Measurements from ENCODE around the gene RNF213.
"Not testable (repeated sequence)": the region's sequence is repeated elsewhere in the genome, so short reads cannot be mapped to it uniquely, and the experiment has no call there.

Gene RNF213

DNA sequence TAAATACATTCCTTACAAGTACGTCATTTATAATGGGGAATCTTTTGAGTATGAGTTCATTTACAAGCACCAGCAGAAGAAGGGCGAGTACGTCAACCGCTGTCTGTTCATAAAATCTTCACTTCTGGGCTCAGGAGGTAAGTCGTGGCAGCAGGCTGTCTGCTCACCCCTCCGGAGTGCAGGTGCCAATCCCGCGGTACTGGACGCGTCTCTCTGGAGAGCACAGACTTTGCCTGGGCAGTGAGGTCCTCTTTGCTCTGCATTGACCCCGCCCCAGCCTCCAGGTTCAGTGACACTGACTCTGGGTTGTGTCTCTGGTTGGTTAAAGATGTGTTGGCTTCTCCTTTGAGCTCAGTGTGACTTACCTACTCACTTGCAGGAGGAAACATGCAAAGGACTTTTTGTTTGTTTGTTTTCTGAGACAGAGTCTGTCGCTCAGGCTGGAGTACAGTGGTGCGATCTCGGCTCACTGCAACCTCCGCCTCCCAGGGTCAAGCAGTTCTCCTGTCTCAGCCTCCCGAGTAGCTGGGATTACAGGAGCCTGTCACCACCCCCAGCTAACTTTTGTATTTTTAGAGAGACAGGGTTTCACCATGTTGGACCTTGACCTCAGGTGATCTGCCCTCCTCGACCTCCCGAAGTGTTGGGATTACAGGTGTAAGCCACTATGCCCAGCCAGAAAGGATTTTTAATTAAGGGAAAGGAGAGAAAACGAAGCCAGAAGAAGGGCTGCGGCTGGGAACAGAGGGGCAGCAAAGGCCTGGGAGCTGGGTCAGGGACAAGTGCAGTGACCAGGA, 31.2 kb downstream of the RNF213 start:
- in situ Hi-C loops (cut with MboI; ENCODE audit: low sequenced_read_pairs) = no loop called here

DNA sequence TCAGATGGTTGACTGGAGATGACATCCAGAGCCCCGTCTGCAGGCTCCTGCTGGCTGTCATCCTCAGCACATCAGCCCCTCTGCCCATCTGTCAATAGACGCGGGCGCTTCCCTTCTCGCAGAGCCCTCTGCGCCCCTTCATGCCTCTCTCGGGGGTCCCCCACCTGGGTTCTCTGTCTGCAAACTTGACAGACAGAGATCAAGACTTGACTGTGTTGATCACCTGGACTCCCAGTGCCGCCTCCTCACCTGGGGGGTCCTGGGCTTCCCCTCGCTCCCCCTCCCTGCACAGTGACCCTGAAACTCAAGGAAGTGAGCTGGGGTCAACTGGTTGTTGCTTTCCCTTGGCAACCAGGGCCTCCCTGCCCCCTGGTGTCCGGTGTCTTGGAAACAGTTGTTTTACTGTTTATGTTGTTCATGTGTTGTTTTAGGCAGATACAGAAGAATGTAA, 31.9 kb downstream of the RNF213 start:
- in situ Hi-C loops (cut with MboI; ENCODE audit: low sequenced_read_pairs) = no loop called here

DNA sequence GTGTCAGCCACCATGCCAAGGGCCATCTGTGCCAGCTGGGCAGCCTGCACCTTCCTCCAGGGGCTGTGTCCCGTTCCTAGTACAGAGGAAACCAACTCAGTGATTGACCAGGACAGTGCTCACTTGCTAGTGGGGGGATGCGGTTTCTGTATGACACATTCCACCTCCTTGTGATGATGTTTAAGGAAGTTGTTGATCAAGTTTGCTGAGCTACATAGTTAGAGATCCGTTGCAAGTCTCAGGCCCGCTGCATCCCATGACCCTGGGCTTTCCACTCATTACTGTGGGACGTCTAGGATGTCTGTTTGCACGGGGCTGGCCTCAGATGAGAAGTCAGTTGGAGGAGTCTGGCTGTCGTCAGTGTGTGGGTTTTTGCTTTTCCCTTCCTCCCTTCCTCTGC, 33.6 kb downstream of the RNF213 start:
- in situ Hi-C loops (cut with MboI; ENCODE audit: low sequenced_read_pairs) = no loop called here

DNA sequence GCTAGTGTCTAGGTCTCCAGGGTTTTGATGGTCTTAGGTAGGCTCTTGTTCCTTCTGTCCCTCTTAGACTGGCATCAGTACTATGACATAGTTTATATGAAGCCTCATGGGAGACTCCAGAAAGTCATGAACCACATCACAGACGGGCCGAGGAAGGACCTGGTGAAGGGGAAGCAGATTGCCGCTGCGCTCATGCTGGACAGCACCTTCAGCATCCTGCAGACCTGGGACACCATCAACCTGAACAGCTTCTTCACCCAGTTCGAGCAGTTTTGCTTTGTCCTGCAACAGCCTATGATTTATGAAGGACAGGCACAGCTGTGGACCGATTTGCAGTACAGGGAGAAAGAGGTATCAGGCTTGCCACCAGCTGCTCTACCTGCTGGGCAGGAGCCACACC, 34.0 kb downstream of the RNF213 start:
- in situ Hi-C loops (cut with MboI; ENCODE audit: low sequenced_read_pairs) = no loop called here

DNA sequence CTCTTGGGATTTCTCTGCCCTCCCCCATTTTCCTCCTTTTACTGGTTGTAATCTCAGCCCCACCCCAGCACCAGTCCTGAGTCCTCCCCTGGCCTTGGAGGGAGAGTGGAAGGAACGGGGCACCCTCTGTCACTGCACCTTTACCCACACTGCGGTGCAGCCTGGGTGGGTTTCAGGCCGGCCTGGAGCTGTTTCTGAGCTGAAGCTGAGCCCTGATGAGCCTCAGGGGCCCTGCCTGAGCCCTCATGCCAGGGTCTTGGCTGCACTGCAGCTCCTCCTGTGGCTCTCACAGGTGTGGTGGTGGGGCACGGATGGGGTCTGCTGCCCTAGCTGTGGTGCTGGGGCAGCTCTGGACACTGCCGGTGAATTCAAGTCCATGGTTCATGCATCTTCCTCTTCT, 34.5 kb downstream of the RNF213 start:
- in situ Hi-C loops (cut with MboI; ENCODE audit: low sequenced_read_pairs) = no loop called here

DNA sequence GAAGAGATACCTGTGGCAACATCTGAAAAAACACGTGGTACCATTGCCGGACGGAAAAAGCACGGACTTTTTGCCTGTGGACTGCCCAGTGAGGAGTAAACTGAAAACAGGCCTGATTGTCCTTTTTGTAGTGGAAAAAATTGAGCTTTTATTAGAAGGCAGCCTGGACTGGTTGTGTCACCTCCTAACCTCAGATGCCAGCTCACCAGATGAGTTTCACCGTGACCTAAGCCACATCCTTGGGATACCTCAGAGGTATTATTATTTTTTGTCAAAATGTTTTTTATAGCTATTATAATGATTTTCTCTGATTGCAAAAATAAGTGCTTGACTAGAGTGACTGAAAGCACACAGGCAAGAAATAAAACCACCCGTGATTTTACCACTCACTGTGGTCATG, 34.9 kb downstream of the RNF213 start:
- in situ Hi-C loops (cut with MboI; ENCODE audit: low sequenced_read_pairs) = no loop called here

DNA sequence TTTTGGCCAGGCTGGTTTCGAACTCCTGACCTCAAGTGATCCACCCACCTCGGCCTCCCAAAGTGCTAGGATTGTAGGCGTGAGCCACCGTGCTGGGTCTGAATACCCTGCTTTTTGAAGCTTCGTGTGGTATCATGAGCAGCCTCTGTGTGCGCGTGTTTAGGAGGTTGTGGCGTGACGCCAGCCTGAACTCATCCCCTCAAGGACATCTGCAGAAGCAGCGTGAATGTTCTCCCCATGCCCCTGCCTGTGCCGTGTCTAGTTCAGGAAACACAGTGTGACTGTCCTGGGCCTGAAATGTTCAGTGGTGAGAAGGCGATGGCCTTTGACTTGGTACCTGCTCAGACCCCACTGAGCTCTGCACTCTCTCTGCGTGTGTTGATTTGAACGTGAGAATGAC, 35.6 kb downstream of the RNF213 start:
- in situ Hi-C loops (cut with MboI; ENCODE audit: low sequenced_read_pairs) = no loop called here

DNA sequence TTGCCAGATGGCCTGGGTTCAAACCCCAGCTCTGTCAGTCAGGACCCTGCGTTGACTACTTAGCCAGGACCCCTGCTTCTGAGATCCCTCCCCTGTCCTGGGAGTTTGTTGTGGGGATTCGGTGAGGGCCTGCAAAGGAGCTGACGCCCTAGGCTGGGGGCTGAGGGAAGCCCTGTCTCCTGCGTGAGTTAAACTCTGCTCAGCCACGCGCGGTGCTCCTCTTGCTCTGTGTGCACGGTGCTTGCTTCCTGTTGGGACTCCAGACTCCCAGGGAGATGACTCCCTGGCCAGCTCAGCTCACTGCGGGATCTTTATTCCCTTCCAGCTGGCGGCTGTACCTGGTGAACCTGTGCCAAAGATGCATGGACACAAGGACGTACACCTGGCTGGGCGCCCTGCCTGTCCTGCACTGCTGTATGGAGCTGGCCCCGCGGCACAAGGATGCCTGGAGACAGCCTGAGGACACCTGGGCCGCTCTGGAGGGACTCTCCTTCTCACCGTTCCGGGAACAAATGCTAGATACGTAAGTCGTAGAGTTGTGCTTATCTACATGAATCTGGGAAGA, 37.4 kb downstream of the RNF213 start:
- in situ Hi-C loops (cut with MboI; ENCODE audit: low sequenced_read_pairs) = no loop called here

DNA sequence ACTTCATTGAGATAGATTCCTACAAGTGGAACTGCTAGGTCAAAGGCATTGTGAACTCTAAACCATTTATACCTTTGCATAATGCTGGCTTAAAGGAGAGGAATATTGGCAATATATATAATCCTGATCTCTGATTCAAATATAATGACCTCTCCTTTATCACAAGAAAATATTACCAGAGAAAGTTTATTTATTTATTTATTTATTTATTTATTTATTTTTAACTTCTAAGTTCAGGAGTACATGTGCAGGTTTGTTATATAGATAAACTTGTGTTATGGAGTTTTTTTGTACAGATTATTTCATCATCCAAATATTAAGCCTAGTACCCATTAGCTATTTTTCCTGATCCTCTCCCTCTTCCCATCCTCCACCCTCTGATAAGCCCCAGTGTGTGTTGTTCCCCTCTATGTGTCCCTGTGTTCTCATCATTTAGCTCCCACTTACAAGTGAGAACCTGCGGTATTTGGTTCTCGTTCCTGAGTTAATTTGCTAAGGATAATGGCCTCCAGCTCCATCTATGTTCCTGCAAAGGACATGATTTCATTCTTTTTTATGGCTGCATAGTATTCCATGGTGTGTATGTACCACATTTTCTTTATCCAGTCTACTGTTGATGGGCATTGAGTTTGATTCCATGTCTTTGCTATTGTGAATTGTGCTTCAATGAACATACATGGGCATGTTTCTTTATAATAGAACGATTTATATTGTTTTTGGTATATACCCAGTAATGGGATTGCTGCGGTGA, 38.9 kb downstream of the RNF213 start:
- in situ Hi-C loops (cut with MboI; ENCODE audit: low sequenced_read_pairs) = not testable (repeated sequence)

DNA sequence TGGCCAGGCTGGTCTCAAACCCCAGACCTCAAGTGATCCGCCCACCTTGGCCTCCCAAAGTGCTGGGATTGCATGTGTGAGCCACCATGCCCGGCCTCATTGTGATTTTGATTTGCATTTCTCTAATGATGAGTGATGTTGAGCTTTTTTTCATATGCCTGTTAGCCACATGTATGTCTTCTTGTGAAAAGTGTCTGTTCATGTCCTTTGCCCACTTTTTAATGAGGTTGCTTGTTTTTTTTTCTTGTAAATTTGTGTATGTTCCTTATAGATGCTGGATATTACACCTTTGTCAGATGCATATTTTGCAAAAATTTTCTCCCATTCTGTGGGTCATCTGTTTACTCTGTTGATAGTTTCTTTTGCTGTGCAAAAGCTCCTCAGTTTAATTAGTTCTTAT, 40.1 kb downstream of the RNF213 start:
- in situ Hi-C loops (cut with MboI; ENCODE audit: low sequenced_read_pairs) = not testable (repeated sequence)

DNA sequence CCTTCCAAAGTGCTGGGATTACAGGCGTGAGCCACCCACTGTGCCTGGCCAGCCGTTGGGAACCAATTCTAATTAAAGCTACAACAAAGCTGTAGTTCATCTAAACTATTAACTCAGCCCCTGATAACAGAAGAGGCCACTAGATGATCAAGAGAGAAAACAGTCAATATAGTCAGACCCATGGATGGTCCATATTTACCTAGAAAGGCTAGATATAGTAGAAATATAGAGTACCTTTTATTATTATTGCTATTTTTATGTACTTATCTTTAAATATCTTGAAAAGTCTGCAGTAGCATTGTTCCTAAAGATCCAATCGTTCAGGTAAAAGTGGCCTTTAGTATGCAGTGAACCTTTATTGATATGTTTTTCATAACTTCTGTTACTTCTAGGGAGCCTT, 43.2 kb downstream of the RNF213 start:
- in situ Hi-C loops (cut with MboI; ENCODE audit: low sequenced_read_pairs) = no loop called here

DNA sequence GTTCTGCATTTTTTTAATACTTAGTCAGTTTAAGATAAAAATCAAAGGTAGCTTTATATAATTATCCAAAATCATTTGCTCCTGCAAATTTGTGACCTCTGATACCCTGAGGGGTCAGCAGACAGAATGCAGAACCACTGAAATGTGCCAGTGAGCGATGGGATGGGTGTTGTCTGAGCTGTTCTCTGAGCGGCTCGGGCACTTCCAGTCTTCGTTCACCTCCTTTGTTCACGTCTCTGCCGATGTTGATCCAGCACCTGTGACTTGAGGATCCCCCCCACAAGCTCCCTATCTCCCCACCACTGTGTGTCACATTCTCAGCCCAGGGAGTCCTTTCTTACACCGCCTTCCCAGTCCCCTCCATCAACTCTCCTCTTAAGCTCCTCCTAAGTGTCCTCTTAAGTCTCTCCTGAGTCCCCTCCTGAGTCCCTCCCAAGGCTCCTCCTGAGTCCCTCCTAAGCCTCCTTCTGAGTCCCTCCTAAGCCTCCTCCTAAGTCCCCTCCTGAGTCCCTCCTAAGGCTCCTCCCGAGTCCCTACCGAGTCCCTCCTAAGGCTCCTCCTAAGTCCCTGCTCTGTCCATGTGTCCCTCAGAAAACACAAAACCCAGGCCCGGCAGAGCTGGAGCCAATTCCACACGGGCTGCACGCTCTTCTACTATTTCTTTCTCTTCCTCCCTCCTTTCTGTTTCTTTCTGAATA, 47.5 kb downstream of the RNF213 start:
- in situ Hi-C loops (cut with MboI; ENCODE audit: low sequenced_read_pairs) = no loop called here

DNA sequence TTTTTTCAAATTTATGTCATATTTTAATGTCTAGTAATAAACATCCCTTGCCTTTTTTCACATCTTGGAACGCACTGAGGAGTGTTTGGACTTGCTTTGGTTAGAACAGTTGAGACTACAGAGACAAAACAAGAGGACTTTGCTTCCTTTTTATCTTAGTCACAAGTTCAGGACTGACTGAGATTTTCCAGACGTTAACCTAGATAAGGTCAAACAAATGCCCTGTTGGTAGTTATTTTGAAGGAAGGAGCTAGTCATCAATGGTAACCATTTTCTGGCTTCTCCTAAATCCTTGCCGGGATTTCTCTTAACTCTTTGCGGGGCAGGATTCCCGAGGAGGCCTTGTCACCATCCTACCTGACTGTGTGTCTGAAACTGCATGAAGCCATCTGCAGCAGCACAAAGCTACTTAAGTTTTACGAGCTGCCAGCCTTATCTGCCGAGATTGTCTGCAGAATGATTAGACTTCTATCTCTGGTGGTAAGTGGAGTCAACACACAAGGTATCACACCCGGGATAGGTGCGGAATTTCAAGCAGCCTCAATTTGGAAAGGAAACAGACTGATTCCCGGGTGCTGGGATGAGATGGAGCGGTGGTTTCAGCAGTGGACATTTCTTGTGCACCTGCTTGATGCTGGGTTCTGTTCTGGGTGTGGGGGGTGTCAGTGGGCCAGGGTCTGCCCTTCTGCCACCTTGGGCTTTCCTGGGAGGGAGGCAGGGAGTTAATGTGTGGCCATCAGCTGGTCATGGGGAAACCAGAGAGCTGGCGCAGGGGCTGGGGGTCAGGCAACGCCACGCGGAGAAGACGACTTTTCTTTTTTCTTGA, 48.3 kb downstream of the RNF213 start:
- in situ Hi-C loops (cut with MboI; ENCODE audit: low sequenced_read_pairs) = no loop called here

DNA sequence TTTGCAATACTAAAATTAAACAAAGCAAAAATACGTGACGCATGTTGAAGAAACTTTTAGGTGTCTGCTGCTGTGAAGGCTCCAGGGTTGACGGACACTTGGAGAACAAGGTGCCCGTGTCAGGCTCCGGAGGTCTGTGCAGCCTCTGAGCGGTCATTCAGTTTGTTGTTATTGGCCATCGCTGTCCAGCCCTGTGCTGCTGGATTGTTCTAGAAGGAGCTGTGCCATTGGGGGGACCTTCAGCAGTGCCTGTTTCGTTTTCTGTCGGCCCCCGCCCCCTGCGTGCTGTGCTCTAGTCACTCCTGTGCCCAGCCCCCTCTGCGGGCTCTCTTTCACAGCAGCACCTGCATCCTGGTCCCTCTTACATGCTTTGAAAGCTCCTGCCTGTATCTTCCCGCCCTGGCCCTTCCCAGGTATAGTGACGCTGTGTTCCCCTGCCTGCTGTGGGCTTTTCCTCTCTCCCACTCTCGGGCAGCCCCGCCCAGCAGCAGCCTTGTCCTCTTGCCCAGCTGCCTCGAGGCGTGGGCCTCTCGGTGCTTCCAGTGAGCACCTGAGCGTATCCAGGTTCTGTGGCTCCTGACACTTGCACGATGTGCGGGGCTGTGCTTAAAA, 50.7 kb downstream of the RNF213 start:
- in situ Hi-C loops (cut with MboI; ENCODE audit: low sequenced_read_pairs) = no loop called here

DNA sequence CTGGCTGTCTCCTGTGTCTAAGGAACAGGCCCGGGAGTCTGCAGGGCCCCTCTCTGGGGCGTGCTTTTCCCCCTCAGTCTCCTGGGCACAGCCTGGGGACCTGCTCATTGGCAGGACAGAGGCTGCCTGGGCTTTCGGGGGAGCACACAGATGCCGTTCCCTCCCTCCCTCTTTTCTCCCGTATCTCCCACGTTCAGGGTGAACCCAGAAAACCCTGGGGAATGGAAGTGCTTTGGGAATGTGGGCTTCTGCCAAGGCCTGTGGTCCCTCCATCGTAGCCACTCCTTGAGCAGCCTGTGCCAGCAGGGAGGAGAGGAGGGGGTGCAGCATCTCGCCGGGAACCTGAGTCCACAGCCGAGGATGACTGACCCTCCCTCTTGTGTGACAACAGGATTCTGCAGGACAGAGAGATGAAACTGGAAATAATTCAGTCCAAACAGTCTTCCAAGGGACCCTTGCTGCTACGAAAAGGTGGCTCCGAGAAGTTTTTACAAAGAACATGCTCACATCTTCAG, 52.0 kb downstream of the RNF213 start:
- in situ Hi-C loops (cut with MboI; ENCODE audit: low sequenced_read_pairs) = no loop called here

DNA sequence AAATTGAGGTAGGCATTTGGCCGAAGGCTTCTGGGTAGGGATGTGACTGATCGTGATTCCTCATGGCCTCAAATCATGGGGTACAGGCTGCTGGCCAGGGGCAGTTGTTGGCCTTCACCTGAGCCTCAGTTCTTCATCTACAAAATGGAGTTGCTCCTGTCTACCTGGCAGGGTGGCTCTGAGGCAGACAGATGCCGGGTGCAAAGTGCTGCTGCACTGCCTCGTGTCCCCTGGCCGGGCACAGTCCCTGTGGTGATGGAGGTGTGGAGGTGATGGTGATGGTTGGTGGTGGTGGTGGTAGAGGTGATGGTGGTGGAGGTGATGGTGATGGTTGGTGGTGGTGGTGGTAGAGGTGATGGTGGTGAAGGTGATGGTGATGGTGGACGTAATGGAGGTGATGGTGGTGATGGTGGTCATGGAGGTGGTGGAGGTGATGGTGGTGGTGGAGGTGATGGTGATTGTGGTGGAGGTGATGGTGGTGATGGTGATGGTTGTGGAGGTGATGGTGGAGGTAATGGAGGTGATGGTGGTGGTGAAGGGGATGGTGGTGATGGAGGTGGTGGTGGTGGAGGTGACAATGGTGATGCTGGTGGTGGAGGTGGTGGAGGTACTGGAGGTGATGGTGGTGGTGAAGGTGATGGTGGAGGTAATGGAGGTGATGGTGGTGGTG, 52.6 kb downstream of the RNF213 start:
- in situ Hi-C loops (cut with MboI; ENCODE audit: low sequenced_read_pairs) = no loop called here

DNA sequence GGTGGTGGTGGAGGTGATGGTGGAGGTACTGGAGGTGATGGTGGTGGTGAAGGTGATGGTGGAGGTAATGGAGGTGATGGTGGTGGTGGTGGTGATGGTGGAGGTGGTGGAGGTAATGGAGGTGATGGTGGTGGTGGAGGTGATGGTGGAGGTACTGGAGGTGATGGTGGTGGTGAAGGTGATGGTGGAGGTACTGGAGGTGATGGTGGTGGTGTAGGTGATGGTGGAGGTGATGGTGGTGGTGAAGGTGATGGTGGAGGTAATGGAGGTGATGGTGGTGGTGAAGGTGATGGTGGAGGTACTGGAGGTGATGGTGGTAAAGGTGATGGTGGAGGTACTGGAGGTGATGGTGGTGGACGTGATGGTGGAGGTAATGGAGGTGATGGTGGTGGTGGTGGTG, 53.3 kb downstream of the RNF213 start:
- in situ Hi-C loops (cut with MboI; ENCODE audit: low sequenced_read_pairs) = not testable (repeated sequence)

DNA sequence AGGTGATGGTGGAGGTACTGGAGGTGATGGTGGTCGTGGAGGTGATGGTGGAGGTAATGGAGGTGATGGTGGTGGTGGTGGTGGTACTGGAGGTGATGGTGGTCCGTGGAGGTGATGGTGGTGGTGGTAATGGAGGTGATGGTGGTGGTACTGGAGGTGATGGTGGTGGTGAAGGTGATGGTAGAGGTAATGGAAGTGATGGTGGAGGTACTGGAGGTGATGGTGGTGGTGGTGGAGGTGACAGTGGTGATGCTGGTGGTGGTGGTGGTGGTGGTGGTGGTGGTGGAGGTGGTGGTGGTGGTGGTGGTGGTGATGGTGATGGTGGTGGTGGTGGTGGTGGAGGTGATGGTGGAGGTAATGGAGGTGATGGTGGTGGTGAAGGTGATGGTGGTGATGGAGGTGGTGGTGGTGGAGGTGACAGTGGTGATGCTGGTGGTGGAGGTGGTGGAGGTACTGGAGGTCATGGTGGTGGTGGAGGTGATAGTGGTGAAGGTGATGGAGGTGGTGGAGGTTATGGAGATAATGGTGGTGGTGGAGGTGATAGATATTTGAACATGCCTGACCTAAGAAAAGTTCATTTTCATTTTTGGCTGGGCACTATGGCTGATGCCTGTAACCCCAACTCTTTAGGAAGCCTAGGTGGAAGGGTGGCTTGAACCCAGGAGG, 55.0 kb downstream of the RNF213 start:
- in situ Hi-C loops (cut with MboI; ENCODE audit: low sequenced_read_pairs) = no loop called here

DNA sequence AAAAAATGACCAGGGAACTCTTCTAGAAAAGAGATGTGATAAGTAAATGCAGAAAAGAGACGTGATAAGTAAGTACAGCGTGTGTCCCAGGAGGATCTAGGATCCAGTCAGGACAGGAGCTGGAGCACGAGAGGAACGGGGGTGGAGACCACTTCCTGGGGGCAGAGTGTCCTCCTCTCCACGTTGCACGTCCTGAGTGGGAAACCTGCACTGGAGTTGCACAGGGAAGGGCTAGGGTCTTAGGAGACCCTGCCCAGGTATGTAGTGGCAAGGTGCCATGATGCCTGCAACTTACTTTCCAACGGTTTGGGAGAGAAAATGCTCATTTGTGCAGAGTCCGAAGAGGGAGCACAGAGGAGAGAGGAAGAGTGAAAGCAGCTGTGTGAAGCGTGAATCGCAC, 55.8 kb downstream of the RNF213 start:
- in situ Hi-C loops (cut with MboI; ENCODE audit: low sequenced_read_pairs) = no loop called here
